Testis (tissue), 3 donors: ENCODE measurements around the gene TRIM9. TPM values are rescaled to one million over a fixed set of nuclear protein-coding genes. Genes with fewer than 3 reads are reported as not detected.

Source experiments
- DNase-seq: peaks from one replicate; pipeline ENCODE4 v3.0.0-alpha.2; 2019
- H3K27ac ChIP-seq, 2 donors: fragments of 200-600 bp; sonication (generic); one replicate each; pipeline ENCODE4 v1.5.1; 2019
- H3K27me3 ChIP-seq: fragments of 200-600 bp; sonication (generic); one replicate; pipeline ENCODE4 v1.5.1; 2019
- H3K36me3 ChIP-seq: fragments of 200-600 bp; sonication (generic); one replicate; pipeline ENCODE4 v1.5.1; 2017; ENCODE audit warnings: low read depth; ENCODE audit errors: missing control alignments
- H3K4me1 ChIP-seq: fragments of 200-600 bp; sonication (generic); one replicate; pipeline ENCODE4 v1.5.1; 2019
- H3K4me3 ChIP-seq, 2 donors: fragments of 200-600 bp; sonication (generic); one replicate each; pipeline ENCODE4 v1.5.1; 2017 to 2019
- H3K9me3 ChIP-seq: fragments of 200-600 bp; sonication (generic); one replicate; pipeline ENCODE4 v1.5.1; 2017
- CTCF ChIP-seq, 3 experiments: fragments of 450-650 bp in 2 of 3; fragments of 200-600 bp in 1 of 3; sonication (generic) in 1 of 3; IDR thresholded peaks; one replicate each; pipeline ENCODE4 v1.5.1; 2016 to 2019; ENCODE audit warnings: antibody characterized with exemption in 3 of 3, mild to moderate bottlenecking in 2 of 3, moderate library complexity in 1 of 3
- POLR2A ChIP-seq: fragments of 450-650 bp; IDR thresholded peaks from one replicate; pipeline ENCODE4 v1.6.1; 2017; ENCODE audit warnings: antibody characterized with exemption, mild to moderate bottlenecking, moderate library complexity
- WGBS, 2 donors: methylation state at CpG; one replicate each; pipeline ENCODE4 v1.1.5; 2018; 5-methylcytosine and 5-hydroxymethylcytosine counted together
- intact Hi-C: fragments of 100-400 bp; cut with DNase I; formaldehyde crosslinking; loops from one replicate; pipeline ENCODE4 v1.15.1; 2023; ENCODE audit warnings: low total_unique reads
- polyA plus RNA-seq: library from polyadenylated mRNA; stranded (reverse); fragments of 350-450 nt; fragmentation: Illumina TruSeq; extraction: RNeasy Lipid Tissue Mini Kit (QIAGEN cat#74804); gene quantifications from one replicate; pipeline ENCODE4 v1.2.3, GENCODE V29; 2014; ENCODE audit warnings: low read depth, low replicate concordance; ENCODE audit not compliant: insufficient read depth
- total RNA-seq, 2 donors: library from RNA; depleted of rRNA; stranded (reverse); fragments of >200 nt; gene quantifications; one replicate each; pipeline ENCODE4 v1.2.3, GENCODE V29; 2016

TRIM9 gene
- total and polyA plus RNA-seq, 3 donors from 2014 or later = 2.1 to 8.5 (median 6.0) TPM

GRCh38 chr14:50936882-50937281 is 158.0 kb downstream of the TRIM9 start:
- intact Hi-C loops = no loop called here
- Histone ChIP-seq H3K27ac (no peak overlapping the region), H3K27me3 (no peaks in the 10 kb centered on the region), H3K36me3 (no peaks in the 10 kb centered on the region), H3K4me3 (no peak overlapping the region), H3K9me3 (no peaks in the 10 kb centered on the region), H3K4me1 (no peaks in the 10 kb centered on the region)
- TF ChIP-seq POLR2A (no peak), CTCF (IDR thresholded peaks at IDR 0.05) (no peak)
- DNase-seq = no peak
- 90 to 97% methylated on average over 2 of the region's 2 CpGs for WGBS, 2 donors

- Histone ChIP-seq H3K27me3 (no peaks in the 10 kb centered on the region), H3K4me3 (no peak overlapping the region), H3K4me1 (no peaks in the 10 kb centered on the region), H3K36me3 (no peaks in the 10 kb centered on the region), H3K9me3 (no peaks in the 10 kb centered on the region), H3K27ac (no peak overlapping the region)
- intact Hi-C loops = no loop called here
- TF ChIP-seq POLR2A (no peak), CTCF (IDR thresholded peaks at IDR 0.05) (no peak)
- no peak for DNase-seq
- WGBS, 2 donors = 69 to 70% methylated on average over 2 of the region's 2 CpGs
These were observed 158.9 kb downstream of the TRIM9 start for GRCh38 chr14:50936016-50936340.

- DNase-seq = no peak
- Histone ChIP-seq H3K27ac (no peak overlapping the region), H3K27me3 (no peaks in the 10 kb centered on the region), H3K4me1 (no peaks in the 10 kb centered on the region), H3K9me3 (no peaks in the 10 kb centered on the region), H3K4me3 (no peak overlapping the region), H3K36me3 (no peaks in the 10 kb centered on the region)
- TF ChIP-seq POLR2A (no peak), CTCF (IDR thresholded peaks at IDR 0.05) (no peak)
- intact Hi-C loops = no loop called here
- WGBS, 2 donors = 69 to 72% methylated on average over 5 of the region's 5 CpGs
These were observed 159.5 kb downstream of the TRIM9 start for GRCh38 chr14:50935126-50936015.

GRCh38 chr14:50932592-50933495 is 162.1 kb downstream of the TRIM9 start:
- no peak for TF ChIP-seq CTCF (IDR thresholded peaks at IDR 0.05)
- no peak for TF ChIP-seq POLR2A
- intact Hi-C loops = no loop called here
- no peaks in the 10 kb centered on the region for H3K9me3 ChIP-seq
- H3K4me1 ChIP-seq = no peaks in the 10 kb centered on the region
- H3K27me3 ChIP-seq = no peaks in the 10 kb centered on the region
- H3K36me3 ChIP-seq = no peaks in the 10 kb centered on the region
- no peak overlapping the region for H3K27ac ChIP-seq
- no peak overlapping the region for H3K4me3 ChIP-seq
- no peak for DNase-seq
- 89% methylated on average over 4 of the region's 4 CpGs for WGBS, 2 donors
